ENCODE measurements around the gene CNOT8.

DNA sequence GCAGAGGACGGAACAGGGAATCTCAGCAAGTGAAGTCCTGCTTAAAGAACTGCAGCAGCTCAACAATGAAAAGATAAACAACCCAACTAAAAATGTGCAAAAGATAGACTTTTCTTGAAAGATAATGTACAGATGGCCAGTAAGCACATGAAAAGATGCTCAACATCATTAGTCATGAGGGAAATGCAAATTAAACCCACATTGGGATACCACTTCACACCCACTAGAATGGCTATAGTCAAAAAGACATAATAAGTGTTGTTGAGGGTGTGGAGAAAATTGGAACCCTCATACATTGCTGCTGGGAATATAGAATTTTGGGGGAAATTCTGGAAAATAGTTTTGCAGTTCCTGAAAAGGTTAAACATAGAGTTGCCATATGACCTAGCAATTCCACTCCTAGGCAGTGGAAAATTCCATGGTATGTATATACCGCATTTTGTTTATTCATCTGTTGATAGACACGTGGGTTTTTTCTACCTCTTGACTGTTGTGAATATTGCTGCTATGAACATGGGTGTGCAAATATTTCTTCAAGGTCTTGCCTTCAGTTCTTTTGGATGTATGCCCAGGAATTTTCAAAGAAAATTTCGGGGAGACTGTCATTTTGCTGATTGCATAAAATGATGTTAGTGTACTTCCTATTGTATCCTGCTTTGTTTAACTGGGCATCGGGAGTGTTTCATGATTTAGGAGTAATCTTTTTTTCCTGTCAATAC is 7.2 kb downstream of the CNOT8 start:
- TF ChIP-seq POLR2AphosphoS5 (IDR thresholded peaks at IDR 0.05; ENCODE audit: low read depth, low read length) (no peak), REST (IDR thresholded peaks at IDR 0.05; ENCODE audit: insufficient read depth in 1 of 2, low read depth in 2 of 2, low read length in 1 of 2) (no peak), TCF7L2 (IDR thresholded peaks at IDR 0.05; ENCODE audit: low read depth, low read length) (no peak), SIN3A (IDR thresholded peaks at IDR 0.05; ENCODE audit: borderline replicate concordance, insufficient read depth, low read depth, low read length) (no peak)
- TF ChIP-seq, protein P1, sequence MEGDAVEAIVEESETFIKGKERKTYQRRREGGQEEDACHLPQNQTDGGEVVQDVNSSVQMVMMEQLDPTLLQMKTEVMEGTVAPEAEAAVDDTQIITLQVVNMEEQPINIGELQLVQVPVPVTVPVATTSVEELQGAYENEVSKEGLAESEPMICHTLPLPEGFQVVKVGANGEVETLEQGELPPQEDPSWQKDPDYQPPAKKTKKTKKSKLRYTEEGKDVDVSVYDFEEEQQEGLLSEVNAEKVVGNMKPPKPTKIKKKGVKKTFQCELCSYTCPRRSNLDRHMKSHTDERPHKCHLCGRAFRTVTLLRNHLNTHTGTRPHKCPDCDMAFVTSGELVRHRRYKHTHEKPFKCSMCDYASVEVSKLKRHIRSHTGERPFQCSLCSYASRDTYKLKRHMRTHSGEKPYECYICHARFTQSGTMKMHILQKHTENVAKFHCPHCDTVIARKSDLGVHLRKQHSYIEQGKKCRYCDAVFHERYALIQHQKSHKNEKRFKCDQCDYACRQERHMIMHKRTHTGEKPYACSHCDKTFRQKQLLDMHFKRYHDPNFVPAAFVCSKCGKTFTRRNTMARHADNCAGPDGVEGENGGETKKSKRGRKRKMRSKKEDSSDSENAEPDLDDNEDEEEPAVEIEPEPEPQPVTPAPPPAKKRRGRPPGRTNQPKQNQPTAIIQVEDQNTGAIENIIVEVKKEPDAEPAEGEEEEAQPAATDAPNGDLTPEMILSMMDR (IDR thresholded peaks at IDR 0.05): no peak

All from Panc1 (cell line).